Activated CD4-positive, alpha-beta T cell treated with anti-CD3 and anti-CD28 coated beads, Interleukin-2, amount 50 U/mL, for 24 hours (primary cell): ENCODE results near the gene NADSYN1.

Experiments
- DNase-seq, 2 donors: peaks; one replicate each; pipeline ENCODE4 v3.0.0-alpha.2; 2020; ENCODE audit warnings: low read depth in 1 of 2, low spot score in 1 of 2

The NADSYN1 gene

GRCh38 chr11:71490044-71490730 is 37.2 kb downstream of the NADSYN1 start:
- DNase-seq: no peak

GRCh38 chr11:71490731-71491390 is 37.9 kb downstream of the NADSYN1 start:
- no peak for DNase-seq

GRCh38 chr11:71491531-71491930 is 38.5 kb downstream of the NADSYN1 start:
- no peak for DNase-seq

GRCh38 chr11:71491940-71492339 is 38.9 kb downstream of the NADSYN1 start:
- no peak for DNase-seq

- DNase-seq: no peak
These were observed 42.6 kb downstream of the NADSYN1 start for GRCh38 chr11:71495286-71496230.

- DNase-seq: no peak
These were observed 43.4 kb downstream of the NADSYN1 start for GRCh38 chr11:71496421-71496820.

- DNase-seq: no peak
These were observed 45.1 kb downstream of the NADSYN1 start for GRCh38 chr11:71498091-71498490.

- DNase-seq: no peak
These were observed 46.1 kb downstream of the NADSYN1 start for GRCh38 chr11:71499125-71499524.

GRCh38 chr11:71499546-71499945 is 46.5 kb downstream of the NADSYN1 start:
- no peak for DNase-seq

- DNase-seq: no peak
These were observed 47.6 kb downstream of the NADSYN1 start for GRCh38 chr11:71500601-71501021.

GRCh38 chr11:71501071-71501985 is 48.3 kb downstream of the NADSYN1 start:
- no peak for DNase-seq

- DNase-seq: no peak
These were observed 49.0 kb downstream of the NADSYN1 start for GRCh38 chr11:71502026-71502425.

- DNase-seq: no peak
These were observed 50.0 kb downstream of the NADSYN1 start for GRCh38 chr11:71502871-71503435.

- DNase-seq: no peak
These were observed 51.5 kb downstream of the NADSYN1 start for GRCh38 chr11:71504531-71504930.

GRCh38 chr11:71505001-71505400 is 52.0 kb downstream of the NADSYN1 start:
- no peak for DNase-seq

GRCh38 chr11:71505781-71506180 is 52.8 kb downstream of the NADSYN1 start:
- no peak for DNase-seq

- no peak for DNase-seq
These were observed 54.1 kb downstream of the NADSYN1 start for GRCh38 chr11:71507102-71507501.

GRCh38 chr11:71518506-71519471 is 65.8 kb downstream of the NADSYN1 start:
- no peak for DNase-seq

- DNase-seq: no peak
These were observed 66.5 kb downstream of the NADSYN1 start for GRCh38 chr11:71519546-71519945.
